ENCODE results near the gene MYO16.
"Not testable (repeated sequence)": the region's sequence is repeated elsewhere in the genome, so short reads cannot be mapped to it uniquely, and the experiment has no call there.

MYO16 gene

DNA sequence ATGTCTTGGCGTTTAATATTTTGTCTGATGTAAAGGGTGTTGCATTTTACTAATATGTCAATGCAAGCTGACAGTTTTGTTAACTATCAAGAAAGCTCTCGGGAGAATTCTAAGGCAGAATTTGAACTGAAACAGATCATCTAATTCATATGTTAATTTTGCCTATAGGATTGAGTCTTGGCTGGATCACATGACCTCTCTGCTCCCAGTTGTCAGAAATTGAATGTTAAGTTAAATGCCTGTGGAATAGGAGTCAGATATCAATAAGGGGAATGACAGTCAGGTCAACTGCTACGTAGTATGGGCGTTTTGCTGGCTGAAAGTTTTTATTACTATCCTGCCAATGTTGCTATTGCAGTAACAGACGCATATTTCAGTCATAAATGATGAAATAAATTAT lies 358.5 kb downstream of the MYO16 start:
- no peak for DNase-seq

DNA sequence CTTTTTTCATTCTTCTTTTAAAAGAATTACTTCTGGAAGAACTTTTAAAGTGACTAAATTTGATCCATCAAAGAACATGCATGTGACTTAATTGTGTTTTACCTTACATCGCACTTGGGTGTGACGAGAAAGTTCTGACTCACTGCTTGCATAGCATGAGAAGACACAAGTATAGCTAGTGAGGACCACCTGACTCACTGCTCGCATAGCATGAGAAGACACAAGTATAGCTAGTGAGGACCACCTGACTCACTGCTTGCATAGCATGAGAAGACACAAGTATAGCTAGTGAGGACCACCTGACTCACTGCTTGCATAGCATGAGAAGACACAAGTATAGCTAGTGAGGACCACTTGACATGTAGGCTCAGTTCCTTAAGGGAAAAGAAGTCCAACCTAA lies 362.0 kb downstream of the MYO16 start:
- not testable (repeated sequence) for DNase-seq

DNA sequence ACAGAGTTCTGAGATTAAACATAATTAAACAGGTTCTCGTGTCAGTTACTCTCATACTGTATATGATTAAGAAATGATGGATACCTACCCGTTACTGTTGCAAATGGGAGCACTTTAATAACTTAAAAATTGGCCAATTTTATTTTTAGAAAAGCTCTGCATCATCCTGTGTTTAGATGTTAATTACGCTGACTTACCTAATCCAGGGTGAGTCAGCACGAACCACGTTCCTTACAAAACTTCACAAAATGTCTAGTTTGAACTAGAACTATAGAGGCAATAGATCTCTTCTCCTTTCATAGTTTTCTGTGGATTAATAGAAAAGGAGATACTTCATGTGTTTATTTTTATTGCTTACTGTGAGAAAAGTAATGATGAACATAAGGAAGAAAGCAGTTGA lies 363.9 kb downstream of the MYO16 start:
- DNase-seq, result no peak

DNA sequence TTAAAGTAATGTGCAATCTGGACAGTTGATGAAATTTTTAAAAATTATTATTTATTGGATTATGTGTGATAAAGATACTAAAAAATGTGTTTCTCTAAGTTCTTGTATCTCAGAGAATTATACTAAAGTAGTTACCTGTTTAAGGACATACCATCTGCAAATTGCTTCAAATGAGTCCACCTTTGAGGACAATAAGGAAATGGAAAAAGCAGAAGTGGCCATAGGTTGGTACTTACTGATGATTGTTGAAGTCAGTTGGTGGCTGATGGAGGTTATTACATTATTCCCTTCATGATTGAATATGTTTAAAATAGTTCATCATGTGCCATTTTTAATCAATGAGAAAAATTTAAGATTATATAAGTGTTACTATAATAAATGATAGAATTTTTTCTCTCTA lies 367.0 kb downstream of the MYO16 start:
- DNase-seq, result no peak

DNA sequence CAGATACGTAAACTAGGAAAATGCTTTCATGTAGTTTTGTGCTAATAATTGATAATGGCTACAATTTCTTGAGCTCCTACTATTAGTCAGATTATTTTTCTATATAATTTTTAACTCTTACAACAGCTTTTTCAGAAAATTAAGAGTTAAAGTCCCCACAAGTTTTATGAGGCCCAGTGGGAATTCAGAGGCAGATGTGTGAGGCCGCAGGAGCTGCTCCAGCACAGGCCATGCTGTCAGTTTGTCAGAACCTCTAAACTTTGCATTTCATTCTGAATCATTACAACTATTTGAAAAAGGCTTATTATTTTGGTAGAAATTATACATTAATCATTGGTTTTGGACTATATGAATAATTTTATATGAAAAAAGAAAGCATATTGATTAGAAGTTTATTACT lies 370.8 kb downstream of the MYO16 start:
- DNase-seq, result no peak

DNA sequence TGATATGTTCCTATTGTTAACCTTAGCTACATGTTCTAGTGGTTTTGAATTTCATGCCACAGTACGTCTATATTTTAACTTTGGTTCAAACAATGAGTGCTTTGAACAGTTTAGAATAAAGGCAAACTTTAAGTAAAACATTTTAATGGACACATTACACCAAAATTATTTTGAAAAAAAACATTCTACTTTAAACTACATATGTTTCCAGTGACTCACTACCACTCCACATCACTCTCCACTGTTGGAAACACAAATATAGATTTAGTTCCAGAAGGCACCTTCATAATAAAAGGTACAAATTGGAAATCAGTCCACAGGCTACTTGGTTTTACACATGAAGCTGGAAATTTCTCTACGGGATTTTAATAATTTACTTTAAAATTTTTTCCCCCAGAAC lies 373.5 kb downstream of the MYO16 start:
- no peak for DNase-seq

DNA sequence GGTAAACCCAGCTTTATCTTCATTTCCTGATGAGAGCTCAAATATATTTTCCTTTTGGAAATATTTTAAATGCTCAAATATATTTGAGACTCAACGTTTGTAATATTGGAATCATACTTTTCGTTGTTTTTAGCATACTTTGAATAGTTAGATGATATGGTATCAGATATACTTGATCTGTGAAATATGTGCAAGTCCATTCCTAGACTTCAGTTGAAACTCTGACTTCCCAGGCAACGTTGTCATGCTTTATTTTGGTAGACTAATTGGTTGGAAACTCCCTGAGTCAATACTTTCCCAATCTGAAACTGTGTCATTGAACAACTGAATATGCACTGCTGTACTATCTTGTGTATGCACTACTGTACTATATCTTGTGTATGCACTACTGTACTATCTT lies 378.5 kb downstream of the MYO16 start:
- no peak for DNase-seq

DNA sequence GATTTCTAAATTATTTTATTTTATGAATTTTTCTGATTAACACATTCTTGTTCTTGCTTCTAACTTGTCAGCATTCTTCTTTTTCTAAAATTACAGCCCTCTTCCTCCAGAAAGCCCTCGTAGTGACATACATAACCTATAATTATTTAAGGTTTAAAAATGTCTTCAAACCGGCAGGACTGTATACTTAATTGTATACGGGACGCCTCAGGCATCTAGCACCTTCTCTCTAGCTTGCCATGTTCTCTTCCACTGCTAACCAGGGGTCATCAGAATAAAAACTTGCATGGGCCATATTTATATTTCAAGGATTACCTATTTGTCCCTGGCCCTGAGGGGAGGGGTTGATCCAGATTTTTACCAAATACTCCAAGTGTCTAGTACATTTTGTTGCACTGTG lies 380.3 kb downstream of the MYO16 start:
- DNase-seq, result no peak

DNA sequence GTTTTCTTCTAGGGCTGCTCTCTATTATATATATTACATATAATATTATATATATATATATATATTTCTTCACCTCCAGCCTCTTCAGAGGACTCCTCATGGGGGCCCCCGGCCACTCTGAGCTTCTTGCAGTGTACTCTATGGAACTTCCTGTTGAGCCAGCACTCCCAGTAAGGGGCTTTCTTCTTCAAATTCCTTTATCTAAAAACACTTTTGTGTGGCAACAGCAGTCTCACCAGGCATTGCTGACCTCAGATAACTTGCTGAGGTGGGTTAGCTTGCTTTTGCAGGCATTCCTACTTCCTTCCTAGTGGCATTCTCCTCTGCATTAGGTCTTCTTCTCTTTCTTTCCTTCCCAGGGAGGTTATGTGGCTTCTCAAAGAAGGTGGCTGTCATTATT lies 381.5 kb downstream of the MYO16 start:
- no peak for DNase-seq

DNA sequence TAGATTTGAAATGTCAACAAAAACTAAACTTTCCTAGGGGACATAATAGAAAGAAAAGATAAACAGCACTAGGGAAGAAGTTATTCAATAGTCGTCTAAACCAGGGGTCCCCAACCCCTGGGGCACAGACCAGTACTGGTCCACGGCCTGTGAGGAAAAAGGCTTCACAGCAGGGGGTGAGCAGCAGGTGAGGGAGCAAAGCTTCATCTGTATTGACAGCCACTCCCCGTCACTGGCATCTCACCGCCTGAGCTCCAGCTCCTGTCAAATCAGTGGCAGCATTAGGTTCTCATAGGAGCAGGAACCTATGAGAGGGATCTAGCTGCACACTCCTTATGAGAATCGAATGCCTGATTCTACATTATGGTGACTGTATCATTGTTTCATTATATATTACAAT lies 382.7 kb downstream of the MYO16 start:
- DNase-seq, result no peak

DNA sequence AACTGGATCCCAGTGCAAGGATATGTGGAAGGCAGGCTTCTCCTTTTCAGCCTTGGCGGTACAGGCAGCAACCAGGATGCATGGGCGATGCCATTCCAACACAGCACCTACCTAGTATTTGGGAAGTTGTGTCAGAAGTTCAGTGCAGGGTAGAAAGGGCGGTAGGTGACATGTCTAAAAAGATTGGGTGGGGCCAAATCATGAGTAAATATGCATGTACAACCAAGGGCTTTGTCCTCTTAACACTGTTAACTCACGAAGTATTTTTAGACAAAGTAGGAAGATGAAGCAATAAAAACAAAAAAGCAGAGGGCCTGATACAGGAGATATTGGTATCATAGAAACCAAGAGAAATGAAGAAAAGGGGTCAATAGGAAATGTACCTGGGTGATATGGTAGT lies 392.1 kb downstream of the MYO16 start:
- no peak for DNase-seq

DNA sequence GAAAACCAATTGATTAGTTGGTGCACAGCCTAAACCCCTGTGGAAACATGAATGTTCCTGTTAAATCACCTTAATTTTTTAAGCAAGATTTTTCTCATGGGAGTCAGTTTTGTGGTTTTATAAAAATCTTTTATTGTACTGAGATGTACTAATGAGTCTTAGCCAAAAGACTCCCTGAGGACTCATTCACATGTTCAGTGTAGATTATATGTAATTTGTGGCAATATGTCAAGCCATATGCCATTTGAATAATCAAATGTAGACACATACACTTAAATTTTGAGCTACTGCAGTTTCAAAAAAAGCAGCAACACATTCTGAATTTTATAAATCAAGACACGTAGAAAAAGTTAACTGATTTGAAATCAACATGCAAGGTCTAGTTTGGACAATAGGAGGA lies 395.2 kb downstream of the MYO16 start:
- no peak for DNase-seq

DNA sequence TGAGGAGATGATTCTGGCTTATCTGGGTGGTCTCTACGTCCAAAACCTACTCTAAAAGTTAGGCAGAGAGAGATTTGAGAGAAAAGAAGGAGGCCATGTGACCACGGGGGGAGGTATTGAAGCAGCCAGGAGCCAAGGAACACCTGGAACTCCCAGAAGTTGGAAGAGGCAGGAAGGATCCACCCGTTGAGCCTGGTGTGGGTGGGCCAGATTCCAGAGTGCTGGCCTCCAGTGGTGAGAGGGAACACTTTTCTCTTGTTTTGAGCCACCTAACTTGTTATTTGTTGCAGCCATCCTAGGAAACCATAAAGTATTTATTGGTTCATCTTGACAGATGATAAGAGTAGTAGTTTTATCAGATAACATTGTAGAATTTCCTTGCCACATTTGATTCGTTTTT lies 396.9 kb downstream of the MYO16 start:
- no peak for DNase-seq

DNA sequence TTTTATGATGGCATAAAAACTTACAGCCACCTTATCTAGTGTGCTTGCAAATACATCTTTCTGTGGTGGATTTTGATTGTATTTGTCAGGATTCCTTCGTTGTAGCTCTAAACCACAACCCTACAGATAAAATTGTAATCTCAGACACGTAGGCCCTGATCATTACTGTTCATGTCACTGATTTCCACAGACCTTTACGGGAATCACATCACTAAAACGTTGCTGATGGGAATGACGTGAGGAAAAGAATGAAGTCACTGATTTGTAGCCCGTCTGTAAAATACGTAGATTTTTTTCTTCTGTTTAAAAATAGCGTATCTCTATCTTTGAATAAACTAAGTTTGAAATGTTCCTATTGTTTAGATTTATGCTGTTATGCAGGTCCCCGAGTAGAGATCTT lies 399.2 kb downstream of the MYO16 start:
- DNase-seq, result no peak

DNA sequence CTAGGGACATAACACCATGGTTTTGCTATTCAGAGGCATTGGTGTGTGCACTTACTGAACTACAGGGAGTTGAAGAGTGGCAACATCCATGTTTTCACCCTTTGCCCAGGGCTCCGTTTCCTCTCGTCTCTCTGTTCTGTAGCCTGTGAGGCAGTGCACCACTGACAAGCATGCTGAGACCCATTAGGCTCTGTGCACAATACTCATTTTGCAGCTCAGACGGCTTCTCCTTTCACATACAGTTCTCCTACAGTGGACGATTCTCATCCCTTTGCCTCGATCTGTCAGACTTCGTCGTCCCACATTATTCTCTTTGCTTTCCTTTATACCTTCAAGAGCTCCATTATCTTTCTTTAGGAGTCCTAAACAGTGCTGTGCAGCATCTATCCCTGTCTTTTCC lies 403.7 kb downstream of the MYO16 start:
- DNase-seq, result no peak

DNA sequence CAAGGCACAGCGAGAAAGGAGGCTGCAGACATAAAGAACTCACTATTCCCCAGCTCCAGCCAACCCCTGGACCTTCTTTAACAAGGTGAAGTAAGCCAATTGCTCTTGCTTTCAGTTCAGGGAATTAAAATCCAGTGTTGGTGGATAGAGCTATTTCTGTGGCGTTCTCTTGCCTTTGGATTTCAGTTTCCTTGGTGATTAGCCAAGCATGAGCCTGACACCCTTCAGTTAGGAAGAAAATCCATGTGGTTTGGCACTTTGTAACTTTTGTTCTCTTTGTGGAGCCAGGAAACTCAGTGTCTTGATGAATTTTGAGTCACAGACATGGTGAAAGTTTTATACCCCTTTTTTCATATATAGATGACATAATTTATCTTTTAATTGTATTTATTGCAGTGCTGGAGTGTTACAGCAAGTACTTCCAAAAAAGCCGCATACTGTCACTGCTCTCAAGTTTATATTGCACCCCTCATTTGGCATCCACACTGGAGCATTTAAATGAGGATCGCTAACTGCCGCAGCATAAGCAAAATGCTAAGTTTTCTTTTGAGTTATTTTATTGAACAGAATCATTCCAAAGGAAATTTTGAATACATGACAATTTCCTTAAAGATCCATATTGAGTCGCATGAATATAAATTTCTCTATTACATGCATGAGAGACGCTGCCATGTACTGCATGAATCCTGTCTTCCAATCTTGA lies 406.8 kb downstream of the MYO16 start:
- DNase-seq, result no peak

DNA sequence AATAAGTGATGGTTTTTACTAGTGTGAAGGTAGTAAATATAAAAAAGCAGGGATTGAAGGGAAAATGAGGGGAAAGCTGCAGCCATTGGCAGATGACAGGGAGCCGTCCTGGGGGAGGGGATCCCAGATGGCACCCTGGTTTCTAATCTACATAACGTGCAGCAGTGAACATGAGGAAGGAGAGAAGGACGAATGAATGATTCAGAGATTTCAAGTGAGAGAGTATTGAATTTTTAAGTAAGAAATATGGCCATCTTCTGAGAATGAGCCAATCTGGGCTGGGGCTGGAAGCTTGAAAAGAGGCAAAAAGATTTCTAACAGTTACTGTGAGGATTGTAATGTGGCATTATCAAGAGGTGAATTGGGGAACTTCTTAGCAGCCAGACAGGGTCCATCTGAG lies 414.2 kb downstream of the MYO16 start:
- no peak for DNase-seq

DNA sequence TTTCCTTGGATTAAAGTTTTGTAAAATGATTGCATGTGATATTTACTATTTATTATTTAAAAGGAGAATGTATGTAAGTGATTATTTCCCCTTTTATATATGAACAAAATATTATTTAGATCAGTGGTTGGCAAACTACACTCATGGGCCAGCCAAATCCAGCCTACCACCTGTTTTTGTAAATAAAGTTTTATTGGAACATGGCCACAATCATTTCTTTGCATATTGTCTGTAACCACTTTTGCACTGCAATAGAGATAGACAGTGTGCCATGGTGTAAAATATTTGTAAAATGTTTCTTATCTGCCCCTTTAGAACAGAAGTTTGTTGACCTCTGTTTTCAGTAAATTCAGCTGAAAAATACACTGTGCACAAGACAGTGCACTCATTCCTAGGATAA lies 426.4 kb downstream of the MYO16 start:
- no peak for DNase-seq

DNA sequence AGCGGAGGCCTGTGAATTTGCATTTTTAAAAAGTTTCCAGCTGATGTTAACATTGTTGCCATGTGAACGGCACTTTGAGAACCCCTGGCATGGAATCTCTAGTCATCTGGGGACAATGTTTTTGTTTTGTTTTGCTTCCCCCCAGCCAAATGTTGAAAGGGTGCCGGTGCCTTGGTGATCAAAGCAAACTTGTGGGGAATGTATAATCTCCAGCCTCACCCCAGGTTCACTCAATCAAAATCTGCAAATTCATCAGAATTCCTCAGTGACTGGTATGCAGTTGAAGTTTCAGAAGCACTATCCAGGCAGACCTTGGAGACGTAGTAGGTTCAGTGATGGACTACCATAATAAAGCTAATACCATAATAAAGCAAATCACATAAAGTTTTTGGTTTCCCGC lies 428.7 kb downstream of the MYO16 start:
- no peak for DNase-seq

DNA sequence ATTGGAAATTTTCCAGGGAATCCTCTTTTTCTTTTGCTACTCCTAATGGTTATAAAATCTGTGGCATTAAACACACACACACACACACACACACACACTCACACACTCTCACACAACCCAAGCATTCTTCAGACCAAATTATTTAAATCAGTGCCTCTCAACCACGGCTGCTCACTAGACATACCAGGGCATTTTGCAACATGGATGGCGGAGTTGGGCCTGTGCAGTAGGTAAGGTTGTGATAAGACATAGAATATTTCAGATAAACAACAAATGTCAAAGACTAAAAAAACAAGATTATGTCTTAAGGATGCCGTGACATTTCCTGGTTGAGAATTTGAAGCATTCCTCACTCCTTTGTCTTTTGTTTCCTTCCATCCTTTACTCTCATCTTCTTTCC lies 443.1 kb downstream of the MYO16 start:
- no peak for DNase-seq

DNA sequence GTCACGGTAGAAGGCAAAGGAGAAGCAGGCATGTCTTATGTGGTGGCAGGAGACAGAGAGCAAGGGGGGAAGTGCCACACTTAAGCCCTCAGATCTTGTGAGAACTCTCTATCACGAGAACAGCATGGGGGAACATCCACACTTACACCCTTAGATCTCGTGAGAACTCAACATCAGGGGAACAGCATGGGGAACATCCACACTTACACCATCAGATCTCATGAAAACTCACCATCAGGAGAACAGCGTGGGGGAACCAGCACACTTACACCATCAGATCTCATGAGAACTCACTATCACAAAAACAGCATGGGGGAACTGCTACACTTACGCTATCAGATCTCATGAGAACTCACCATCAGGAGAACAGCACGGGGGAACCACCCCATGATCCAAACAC lies 445.0 kb downstream of the MYO16 start:
- no peak for DNase-seq

DNA sequence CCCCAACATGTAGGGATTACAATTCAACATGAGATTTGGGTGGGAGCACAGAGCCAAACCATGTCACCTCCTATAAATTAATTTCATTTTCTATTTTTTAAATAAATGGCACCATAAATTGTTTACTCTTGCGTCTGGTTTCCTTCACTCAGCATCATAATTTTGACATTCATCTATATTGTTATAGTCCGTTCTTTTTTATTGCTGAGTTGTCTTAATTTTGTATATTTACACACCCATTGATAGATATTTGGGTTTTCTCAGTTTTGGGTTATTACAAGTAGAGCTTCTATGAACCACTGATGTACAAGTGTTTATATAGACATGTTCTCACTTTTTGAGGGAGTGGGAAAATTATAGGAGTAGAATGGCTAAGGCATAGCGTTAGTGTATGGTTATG lies 445.4 kb downstream of the MYO16 start:
- no peak for DNase-seq

DNA sequence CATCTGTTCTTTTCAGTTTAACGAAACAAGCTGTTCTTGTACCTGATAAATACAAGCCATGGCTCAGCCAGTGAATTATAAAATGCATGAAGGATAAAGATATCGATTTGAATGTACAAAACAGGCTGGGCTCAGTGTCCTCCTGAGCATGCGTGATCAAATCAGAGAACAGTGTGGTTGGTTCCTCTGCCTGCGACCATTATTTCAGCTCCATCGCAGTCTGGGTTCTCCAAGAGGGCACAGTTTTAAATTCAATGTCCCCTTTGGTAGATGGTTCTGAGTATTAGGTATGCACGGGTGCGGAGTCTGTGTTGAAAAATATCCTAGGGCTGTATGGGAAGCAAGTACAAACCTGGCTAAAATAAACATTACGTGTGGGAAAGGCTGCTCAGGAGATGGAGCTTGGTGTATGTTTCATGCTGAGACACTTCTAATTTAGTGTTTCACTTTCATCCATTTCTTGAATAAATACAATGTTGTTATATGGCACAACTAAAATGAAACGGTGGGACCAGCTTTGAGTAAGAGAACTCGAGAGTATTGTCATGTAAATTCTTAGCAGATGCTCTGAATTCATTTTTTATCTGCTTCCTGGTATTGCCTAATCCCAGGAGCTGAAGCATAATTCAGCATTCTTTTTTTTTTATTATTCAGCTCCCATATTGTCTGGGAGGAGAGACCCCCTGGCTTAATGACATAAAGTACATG lies 458.7 kb downstream of the MYO16 start:
- DNase-seq, result no peak

DNA sequence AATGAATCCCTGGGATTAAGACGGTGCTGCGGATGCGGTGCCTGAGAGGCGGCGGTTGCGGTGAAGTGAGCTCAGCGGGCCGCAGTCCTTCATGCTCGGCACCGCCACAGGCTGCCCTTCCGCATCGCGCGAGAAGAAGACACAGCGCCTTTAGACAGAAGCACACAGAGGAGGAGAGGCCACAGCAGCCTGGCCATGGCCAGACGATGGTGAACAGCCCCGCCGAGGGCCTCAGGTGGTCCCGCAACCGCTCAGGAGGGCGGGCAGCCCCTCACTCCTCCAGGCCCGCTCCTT lies 459.2 kb downstream of the MYO16 start:
- DNase-seq, result no peak

DNA sequence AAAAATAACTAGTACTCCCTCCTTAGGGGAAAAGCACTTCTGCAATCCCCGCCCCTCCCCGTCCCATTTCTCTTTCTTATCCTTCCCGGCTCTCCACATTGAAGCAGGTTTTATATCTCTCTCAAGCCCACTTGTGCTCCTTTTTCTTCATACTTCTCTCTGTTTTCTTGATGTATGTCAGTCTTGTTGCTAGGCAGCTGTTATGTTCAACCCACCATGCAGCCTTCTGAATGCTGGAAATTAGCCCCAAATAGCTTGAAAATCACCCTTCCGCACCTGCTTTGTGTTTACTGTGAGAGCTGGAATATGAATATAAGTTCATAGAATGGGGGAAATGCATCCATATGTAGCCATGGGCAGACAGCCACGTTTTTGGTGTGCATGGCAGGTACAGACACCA lies 461.4 kb downstream of the MYO16 start:
- DNase-seq, result no peak
